Uterus (tissue), 4 donors: ENCODE results near the gene PREPL. TPM values are rescaled to one million over a fixed set of nuclear protein-coding genes. Genes with fewer than 3 reads are reported as not detected.

ENCODE experiments used
- DNase-seq, 2 donors: peaks; one replicate each; pipeline ENCODE4 v3.0.0-alpha.2; 2019 to 2020
- H3K27ac ChIP-seq, 2 donors: fragments of 200-600 bp; sonication (generic); 1 replicate in 1 of 2; 2 replicates in 1 of 2; pipeline ENCODE4 v1.5.1; 2016 to 2018
- H3K27me3 ChIP-seq, 2 donors: fragments of 200-600 bp; sonication (generic); one replicate each; pipeline ENCODE4 v1.5.1; 2018 to 2019; ENCODE audit warnings: control low read depth in 1 of 2
- H3K36me3 ChIP-seq, 2 donors: fragments of 200-600 bp; sonication (generic); one replicate each; pipeline ENCODE4 v1.5.1; 2019; ENCODE audit warnings: control low read depth in 1 of 2
- H3K4me1 ChIP-seq, 2 donors: fragments of 200-600 bp; sonication (generic); one replicate each; pipeline ENCODE4 v1.5.1; 2018 to 2019; ENCODE audit warnings: control low read depth in 1 of 2
- H3K4me3 ChIP-seq, 2 donors: fragments of 200-600 bp; sonication (generic); 1 replicate in 1 of 2; 2 replicates in 1 of 2; pipeline ENCODE4 v1.5.1; 2018 to 2019; ENCODE audit warnings: mild to moderate bottlenecking in 1 of 2
- H3K9me3 ChIP-seq, 2 donors: fragments of 200-600 bp; sonication (generic); one replicate each; pipeline ENCODE4 v1.5.1; 2019; ENCODE audit warnings: control low read depth in 1 of 2
- CTCF ChIP-seq, 4 experiments: fragments of 200-600 bp in 2 of 4; fragments of 450-650 bp in 2 of 4; sonication (generic) in 2 of 4; IDR thresholded peaks; one replicate each; pipeline ENCODE4 v1.5.1; 2016 to 2019; ENCODE audit warnings: antibody characterized with exemption in 4 of 4, mild to moderate bottlenecking in 2 of 4, moderate library complexity in 1 of 4
- POLR2A ChIP-seq, 2 donors: fragments of 450-650 bp; IDR thresholded peaks; one replicate each; pipeline ENCODE4 v1.6.1; 2016; ENCODE audit warnings: antibody characterized with exemption in 2 of 2, mild to moderate bottlenecking in 1 of 2, moderate library complexity in 1 of 2
- intact Hi-C: fragments of 100-400 bp; cut with DNase I; formaldehyde crosslinking; loops from one replicate; pipeline ENCODE4 v1.15.1; 2023; ENCODE audit warnings: low total_unique reads
- total RNA-seq, 4 donors: library from RNA; depleted of rRNA in 3 of 4; stranded (reverse); fragments of >200 nt in 3 of 4; gene quantifications; one replicate each; pipeline versions ENCODE4 v1.1.0 to v1.2.4, GENCODE V29; 2014 to 2023
- donor health status: DM: yes; HTN: yes; CAD: no.

PREPL gene
- total RNA-seq, 4 donors from 2014 or later: 40.9 to 101 (median 61.1) TPM

DNA sequence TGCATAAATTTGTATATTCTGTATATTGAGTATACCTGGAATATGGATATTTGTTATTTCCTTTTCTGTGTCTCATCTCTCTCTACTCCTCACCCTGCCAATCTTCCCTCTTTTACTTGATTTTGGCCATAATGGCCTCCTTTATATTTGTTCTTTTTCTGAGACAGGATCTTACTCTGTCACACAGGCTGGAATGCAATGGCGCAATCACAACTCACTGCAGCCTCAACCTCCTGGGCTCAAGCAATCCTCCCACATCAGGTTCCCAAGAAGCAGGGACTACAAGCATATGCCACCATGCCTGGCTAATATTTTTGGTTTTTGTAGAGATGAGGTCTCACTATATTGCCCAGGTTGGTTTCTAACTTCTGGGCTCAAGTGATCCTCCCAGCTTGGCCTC, 30.5 kb downstream of the PREPL start:
- intact Hi-C loops: no loop called here
- Histone ChIP-seq H3K4me1 (no peaks in the 10 kb centered on the region), H3K9me3 (no peaks in the 10 kb centered on the region), H3K4me3 (no peak overlapping the region), H3K27ac (no peak overlapping the region), H3K27me3 (no peaks in the 10 kb centered on the region), H3K36me3 (no peaks in the 10 kb centered on the region)
- no peak for TF ChIP-seq CTCF (IDR thresholded peaks at IDR 0.05)
- no peak for TF ChIP-seq POLR2A (IDR thresholded peaks at IDR 0.05)
- no peak for DNase-seq

DNA sequence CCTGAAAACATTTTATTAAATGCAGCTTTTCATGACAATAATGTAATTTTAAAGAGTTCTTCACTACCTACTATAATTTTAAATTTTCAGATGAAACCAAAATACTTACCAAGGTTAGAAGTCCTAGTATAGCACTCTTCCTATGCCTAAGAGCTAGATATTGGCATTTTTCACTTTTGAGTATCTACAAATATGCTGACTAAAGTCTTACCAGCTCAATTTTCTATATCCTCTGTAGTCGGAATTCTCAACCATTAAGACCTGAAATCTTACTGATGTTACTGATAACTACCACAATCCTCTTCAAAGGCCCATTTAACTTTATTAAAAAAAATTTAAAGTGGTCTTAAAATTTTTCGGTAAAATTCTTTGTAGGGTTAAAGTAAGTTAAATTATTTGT, 32.0 kb downstream of the PREPL start:
- intact Hi-C loops: no loop called here
- no peak for DNase-seq
- TF ChIP-seq CTCF (IDR thresholded peaks at IDR 0.05) (no peak), POLR2A (IDR thresholded peaks at IDR 0.05) (no peak)
- H3K4me3 ChIP-seq: no peak overlapping the region
- peaks cover 0 to 7% of the 10 kb centered on the region in 2 donors for H3K4me1 ChIP-seq
- no peak overlapping the region for H3K27ac ChIP-seq
- no peaks in the 10 kb centered on the region for H3K9me3 ChIP-seq
- no peaks in the 10 kb centered on the region for H3K27me3 ChIP-seq
- no peaks in the 10 kb centered on the region for H3K36me3 ChIP-seq

GRCh38 chr2:44328750-44329149, 32.5 kb downstream of the PREPL start:
- Histone ChIP-seq H3K36me3 (no peaks in the 10 kb centered on the region), H3K27me3 (no peaks in the 10 kb centered on the region), H3K27ac (no peak overlapping the region), H3K4me3 (no peak overlapping the region), H3K9me3 (no peaks in the 10 kb centered on the region), H3K4me1 (peaks cover 0 to 8% of the 10 kb centered on the region in 2 donors)
- intact Hi-C loops: no loop called here
- TF ChIP-seq POLR2A (IDR thresholded peaks at IDR 0.05): no peak
- no peak for TF ChIP-seq CTCF (IDR thresholded peaks at IDR 0.05)
- no peak for DNase-seq

GRCh38 chr2:44326548-44327264, 34.6 kb downstream of the PREPL start:
- DNase-seq: no peak
- Histone ChIP-seq H3K4me1 (peaks cover 0 to 8% of the 10 kb centered on the region in 2 donors), H3K27me3 (no peaks in the 10 kb centered on the region), H3K4me3 (no peak overlapping the region), H3K36me3 (peaks cover 0 to 4% of the 10 kb centered on the region in 2 donors), H3K27ac (no peak overlapping the region), H3K9me3 (no peaks in the 10 kb centered on the region)
- TF ChIP-seq CTCF (IDR thresholded peaks at IDR 0.05) (no peak), POLR2A (IDR thresholded peaks at IDR 0.05) (no peak)
- intact Hi-C loops: no loop called here

DNA sequence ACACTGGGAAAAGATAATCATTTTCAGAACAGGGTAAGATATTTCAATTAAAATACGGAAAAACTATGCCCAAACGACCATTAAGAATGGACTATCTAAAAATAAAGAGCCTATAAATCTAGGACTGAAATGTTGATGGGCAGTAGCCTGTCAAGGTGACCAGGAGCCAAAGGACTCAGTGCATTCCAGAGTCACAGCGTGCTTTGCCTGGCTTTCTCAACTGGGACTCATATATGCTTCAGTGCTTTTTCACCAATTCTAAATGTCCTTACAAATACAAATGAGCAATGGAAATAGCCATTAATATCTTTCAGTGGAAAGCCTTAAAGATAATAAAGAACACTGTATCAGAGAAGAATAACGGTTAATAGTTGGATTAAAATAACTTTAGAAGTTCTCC, 35.4 kb downstream of the PREPL start:
- peaks cover 0 to 4% of the 10 kb centered on the region in 2 donors for H3K36me3 ChIP-seq
- TF ChIP-seq POLR2A (IDR thresholded peaks at IDR 0.05) (no peak), CTCF (IDR thresholded peaks at IDR 0.05) (no peak)
- intact Hi-C loops: no loop called here
- H3K9me3 ChIP-seq: no peaks in the 10 kb centered on the region
- no peak overlapping the region for H3K4me3 ChIP-seq
- no peaks in the 10 kb centered on the region for H3K27me3 ChIP-seq
- no peak overlapping the region for H3K27ac ChIP-seq
- DNase-seq: no peak
- H3K4me1 ChIP-seq: peaks cover 0 to 8% of the 10 kb centered on the region in 2 donors
